Peyer's patch (tissue), 4 donors: Measurements from ENCODE around the gene KIAA0319L.

Experiments
- CTCF ChIP-seq, 6 experiments: fragments of 450-650 bp in 4 of 6; fragments of 200-600 bp in 2 of 6; sonication (generic) in 1 of 6; IDR thresholded peaks; one replicate each; pipeline ENCODE4 v1.5.1; 2017 to 2019; ENCODE audit warnings: antibody characterized with exemption in 6 of 6, mild to moderate bottlenecking in 3 of 6, moderate library complexity in 1 of 6
- POLR2A ChIP-seq, 2 donors: fragments of 450-650 bp; IDR thresholded peaks; one replicate each; pipeline ENCODE4 v1.5.1; 2017; ENCODE audit warnings: antibody characterized with exemption in 2 of 2, mild to moderate bottlenecking in 2 of 2, moderate library complexity in 2 of 2

- TF ChIP-seq CTCF (IDR thresholded peaks at IDR 0.05): no peak
- no peak for TF ChIP-seq POLR2A (IDR thresholded peaks at IDR 0.05)
Measured at GRCh38 chr1:35533586-35533985, 23.6 kb downstream of the KIAA0319L start.
